GM23248 (cell line): ENCODE results near the gene LPCAT4. TPM values are rescaled to one million over a fixed set of nuclear protein-coding genes. Genes with fewer than 3 reads are reported as not detected.

Source experiments
- DNase-seq: peaks from one replicate; pipeline ENCODE4 v3.0.0-alpha.2; 2015
- H2AFZ ChIP-seq: fragments of 200-600 bp; sonication (generic); 2 replicates; pipeline ENCODE4 v1.6.1; 2016; ENCODE audit warnings: antibody characterized with exemption
- H3F3A ChIP-seq: fragments of 200-600 bp; sonication (generic); 2 replicates; pipeline ENCODE4 v1.6.1; 2016; ENCODE audit warnings: mild to moderate bottlenecking, antibody characterized with exemption, mixed run types; ENCODE audit not compliant: insufficient read depth
- H3K27ac ChIP-seq: fragments of 200-600 bp; sonication (generic); 2 replicates; pipeline ENCODE4 v1.5.1; 2016; ENCODE audit warnings: mild to moderate bottlenecking
- H3K27me3 ChIP-seq: fragments of 200-600 bp; sonication (generic); replicated peaks from 2 replicates; pipeline ENCODE4 v1.6.1; 2016; ENCODE audit warnings: mild to moderate bottlenecking; ENCODE audit not compliant: insufficient read depth
- H3K36me3 ChIP-seq: fragments of 200-600 bp; sonication (generic); 2 replicates; pipeline ENCODE4 v1.6.1; 2016; ENCODE audit warnings: low read depth, mild to moderate bottlenecking
- H3K4me1 ChIP-seq: fragments of 200-600 bp; sonication (generic); 2 replicates; pipeline ENCODE4 v1.6.1; 2016; ENCODE audit warnings: mild to moderate bottlenecking; ENCODE audit not compliant: insufficient read depth
- H3K4me2 ChIP-seq: fragments of 200-600 bp; sonication (generic); one replicate; pipeline ENCODE4 v1.6.1; 2016; ENCODE audit warnings: mild to moderate bottlenecking; ENCODE audit not compliant: unreplicated experiment
- H3K4me3 ChIP-seq: fragments of 200-600 bp; sonication (generic); 2 replicates; pipeline ENCODE4 v1.5.1; 2016; ENCODE audit warnings: mild to moderate bottlenecking
- H3K79me2 ChIP-seq: fragments of 200-600 bp; sonication (generic); 2 replicates; pipeline ENCODE4 v1.6.1; 2016; ENCODE audit warnings: mild to moderate bottlenecking; ENCODE audit not compliant: insufficient read depth
- H3K9ac ChIP-seq: fragments of 200-600 bp; sonication (generic); 2 replicates; pipeline ENCODE4 v1.6.1; 2016; ENCODE audit warnings: mild to moderate bottlenecking
- H3K9me2 ChIP-seq: fragments of 200-600 bp; sonication (generic); 2 replicates; pipeline ENCODE4 v1.6.1; 2016; ENCODE audit warnings: mixed run types, mild to moderate bottlenecking, moderate library complexity; ENCODE audit not compliant: insufficient read depth
- H3K9me3 ChIP-seq: fragments of 200-600 bp; sonication (generic); one replicate; pipeline ENCODE4 v1.6.1; 2017; ENCODE audit warnings: low read depth
- H4K20me1 ChIP-seq: fragments of 200-600 bp; sonication (generic); 2 replicates; pipeline ENCODE4 v1.6.0; 2016; ENCODE audit not compliant: insufficient read depth
- EZH2 ChIP-seq: fragments of 200-600 bp; sonication (generic); IDR thresholded peaks from 2 replicates; pipeline ENCODE4 v1.6.1; 2018; ENCODE audit warnings: antibody characterized with exemption, mild to moderate bottlenecking; ENCODE audit not compliant: insufficient read depth, poor library complexity, severe bottlenecking
- EZH2phosphoT487 ChIP-seq: fragments of 200-600 bp; sonication (generic); IDR thresholded peaks from 2 replicates; pipeline ENCODE4 v1.6.1; 2018; ENCODE audit warnings: antibody characterized with exemption, moderate library complexity, mild to moderate bottlenecking, low read depth; ENCODE audit not compliant: insufficient read depth
- WGBS, 2 experiments: methylation state at CpG; one replicate each; pipeline ENCODE4 v1.1.6; 2015 to 2017; ENCODE audit warnings: low lambda C conversion rate in 2 of 2, low coverage in 1 of 2; ENCODE audit errors: missing lambda C conversion rate in 2 of 2; 5-methylcytosine and 5-hydroxymethylcytosine counted together
- in situ Hi-C: fragments of 300-500 bp; cut with MboI; formaldehyde crosslinking; loops from 2 replicates; pipeline ENCODE4 v1.15.0; 2020
- polyA plus RNA-seq: library from polyadenylated mRNA; unstranded; fragments of >200 nt; fragmentation: Nextera tagmentation; extraction: Ambion mirVana; gene quantifications from 2 replicates; pipeline ENCODE4 v1.2.1, GENCODE V29; 2016
- total RNA-seq: library from RNA; depleted of rRNA; stranded (reverse); fragments of >200 nt; shearing (Covaris generic); gene quantifications from 2 replicates; pipeline ENCODE4 v1.2.3, GENCODE V29; 2014

Gene LPCAT4
- total and polyA plus RNA-seq, 2 experiments from 2014 or later, result 17.5 to 24.7 TPM

DNA sequence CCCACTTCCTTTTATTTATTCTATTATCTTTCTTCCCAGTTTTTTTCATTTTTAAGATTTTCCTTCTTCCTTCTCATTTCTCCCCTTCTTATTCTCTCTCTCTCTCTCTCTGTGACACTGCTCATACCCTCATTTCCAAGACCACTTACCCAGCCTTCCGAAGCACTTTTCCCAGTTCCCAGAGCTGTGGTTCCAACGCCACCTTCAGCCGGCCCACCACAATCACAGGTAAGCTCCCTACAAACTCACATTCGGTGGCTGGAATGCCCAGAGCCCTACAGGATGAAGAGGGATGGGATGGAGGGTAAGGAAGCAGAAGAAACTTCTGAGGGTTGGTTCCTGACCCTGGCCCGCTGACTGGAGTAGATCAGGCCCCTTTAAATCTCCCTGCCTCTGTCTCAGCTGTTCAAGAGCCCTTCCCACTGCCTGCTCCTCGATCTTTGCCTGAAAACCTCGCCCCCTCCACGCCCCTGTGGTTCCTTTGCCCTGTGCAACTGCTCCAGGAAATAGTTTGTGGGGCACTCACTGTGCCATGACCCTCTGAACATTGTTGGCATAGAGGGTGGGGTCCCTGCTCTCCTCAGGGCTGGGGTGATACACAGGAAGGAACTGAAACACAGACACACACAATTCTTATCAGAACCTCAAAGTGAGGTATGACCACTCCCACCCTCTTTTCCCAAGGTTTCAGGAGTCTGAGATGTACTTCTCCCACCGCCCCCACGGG is 4.8 kb downstream of the LPCAT4 start:
- Histone ChIP-seq H3K36me3 (no peaks in the 10 kb centered on the region), H3K27me3 (no peaks in the 10 kb centered on the region), H3K4me1 (no peaks in the 10 kb centered on the region; the same call in 1 of the 2 replicates), H3K27ac (no peak overlapping the region), H3K4me3 (no peak overlapping the region), H4K20me1 (no peaks in the 10 kb centered on the region), H3K9ac (no peak overlapping the region), H3K4me2 (no peak overlapping the region), H3F3A (no peaks in the 10 kb centered on the region), H3K9me2 (no peaks in the 10 kb centered on the region), H3K9me3 (no peaks in the 10 kb centered on the region), H2AFZ (no peak overlapping the region), H3K79me2 (peaks cover 15% of the 10 kb centered on the region)
- 83 to 86% methylated on average over 9 to 10 of the region's 10 CpGs for WGBS, 2 experiments
- DNase-seq, result no peak
- in situ Hi-C loops, result loop anchor here (25.0 kb wide), 3 partner anchors 150 to 250 kb away; partner anchors contain the start of genes EMC7, GOLGA8B and PGBD4
- TF ChIP-seq EZH2phosphoT487 (no peak), EZH2 (no peak)

GRCh38 chr15:34361278-34361677 is 5.7 kb downstream of the LPCAT4 start:
- TF ChIP-seq EZH2phosphoT487, result no peak
- peaks cover 15% of the 10 kb centered on the region for H3K79me2 ChIP-seq
- no peak overlapping the region for H3K9ac ChIP-seq
- H3F3A ChIP-seq, result no peaks in the 10 kb centered on the region
- H3K4me3 ChIP-seq, result no peak overlapping the region
- no peaks in the 10 kb centered on the region for H3K9me2 ChIP-seq
- H3K27ac ChIP-seq, result no peak overlapping the region
- no peaks in the 10 kb centered on the region; the same call in 1 of the 2 replicates for H3K4me1 ChIP-seq
- no peaks in the 10 kb centered on the region for H4K20me1 ChIP-seq
- H3K27me3 ChIP-seq, result no peaks in the 10 kb centered on the region
- no peaks in the 10 kb centered on the region for H3K36me3 ChIP-seq
- in situ Hi-C loops, result loop anchor here (25.0 kb wide), 3 partner anchors 151 to 249 kb away; partner anchors contain the start of genes EMC7, GOLGA8B and PGBD4
- H3K4me2 ChIP-seq, result no peak overlapping the region
- no peak for DNase-seq
- no peaks in the 10 kb centered on the region for H3K9me3 ChIP-seq
- WGBS, 2 experiments, result 91 to 92% methylated on average over 7 of the region's 7 CpGs
- H2AFZ ChIP-seq, result no peak overlapping the region

- DNase-seq, result no peak
- peaks cover 6% of the 10 kb centered on the region for H3K79me2 ChIP-seq
- no peak overlapping the region for H3K27ac ChIP-seq
- H3K4me1 ChIP-seq, result no peaks in the 10 kb centered on the region
- H2AFZ ChIP-seq, result no peak overlapping the region
- H3K4me2 ChIP-seq, result no peak overlapping the region
- in situ Hi-C loops, result loop anchor here (25.0 kb wide), 3 partner anchors 152 to 248 kb away; partner anchors contain the start of genes EMC7, GOLGA8B and PGBD4
- no peak for TF ChIP-seq EZH2
- TF ChIP-seq EZH2phosphoT487, result no peak
- no peak overlapping the region for H3K4me3 ChIP-seq
- no peaks in the 10 kb centered on the region for H3K9me3 ChIP-seq
- H4K20me1 ChIP-seq, result no peaks in the 10 kb centered on the region
- no peaks in the 10 kb centered on the region for H3K9me2 ChIP-seq
- H3K36me3 ChIP-seq, result no peaks in the 10 kb centered on the region
- no peaks in the 10 kb centered on the region for H3F3A ChIP-seq
- H3K9ac ChIP-seq, result no peak overlapping the region
- WGBS, 2 experiments, result 56 to 78% methylated on average over 1 of the region's 1 CpG
- no peaks in the 10 kb centered on the region for H3K27me3 ChIP-seq
Observed at GRCh38 chr15:34360298-34360697, 6.7 kb downstream of the LPCAT4 start.

DNA sequence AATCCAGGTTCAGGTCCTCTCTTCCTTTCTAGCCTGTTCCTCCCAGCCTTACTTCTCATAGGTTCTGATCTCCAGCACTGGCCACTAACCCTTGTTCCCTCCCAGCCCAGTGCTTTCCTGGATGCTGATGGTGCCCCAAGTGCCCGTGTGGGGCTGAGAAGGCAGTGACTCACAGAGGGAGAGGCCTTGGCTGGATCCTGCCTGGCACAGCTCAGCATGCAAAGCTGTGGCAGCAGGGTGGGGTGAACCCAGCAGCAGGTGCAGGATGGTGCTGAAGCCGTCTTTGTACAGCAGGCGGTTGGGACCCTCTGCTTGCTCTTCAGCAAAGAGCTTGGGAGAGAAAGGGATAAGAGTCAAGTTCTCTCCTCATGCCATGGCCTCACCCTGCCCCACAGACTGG is 7.6 kb downstream of the LPCAT4 start:
- no peaks in the 10 kb centered on the region for H3K9me2 ChIP-seq
- no peak overlapping the region for H2AFZ ChIP-seq
- peak; percentile 27 for DNase-seq
- no peaks in the 10 kb centered on the region for H3K4me1 ChIP-seq
- no peak for TF ChIP-seq EZH2phosphoT487
- TF ChIP-seq EZH2, result no peak
- H3K27ac ChIP-seq, result no peak overlapping the region
- no peaks in the 10 kb centered on the region for H4K20me1 ChIP-seq
- in situ Hi-C loops, result loop anchor here (25.0 kb wide), 3 partner anchors 153 to 247 kb away; partner anchors contain the start of genes EMC7, GOLGA8B and PGBD4
- H3F3A ChIP-seq, result no peaks in the 10 kb centered on the region
- H3K79me2 ChIP-seq, result no peaks in the 10 kb centered on the region
- no peak overlapping the region for H3K4me2 ChIP-seq
- H3K36me3 ChIP-seq, result no peaks in the 10 kb centered on the region
- H3K9me3 ChIP-seq, result no peaks in the 10 kb centered on the region
- H3K27me3 ChIP-seq, result no peaks in the 10 kb centered on the region
- H3K9ac ChIP-seq, result no peak overlapping the region
- no peak overlapping the region for H3K4me3 ChIP-seq
- 61 to 67% methylated on average over 3 of the region's 3 CpGs for WGBS, 2 experiments
